GM12892 (cell line): ENCODE results near the gene CCDC192.
"Not testable (repeated sequence)": the region's sequence is repeated elsewhere in the genome, so short reads cannot be mapped to it uniquely, and the experiment has no call there.

ENCODE experiments used
- DNase-seq: peaks from one replicate; pipeline ENCODE4 v3.0.0; 2011; ENCODE audit not compliant: insufficient read length
- FAIRE-seq: peaks from 2 replicates; lab custom pipeline; 2011; peaks lifted over from hg19 to GRCh38; lab: Jason Lieb, UNC
- POLR2A ChIP-seq: IDR thresholded peaks from 2 replicates; pipeline ENCODE4 v1.6.1; 2011; ENCODE audit warnings: low read depth, low read length, control low read depth
- POLR2AphosphoS5 ChIP-seq: IDR thresholded peaks from 2 replicates; pipeline ENCODE4 v1.6.1; 2011; ENCODE audit warnings: low read depth, low read length, control low read depth
- TAF1 ChIP-seq: IDR thresholded peaks from 2 replicates; pipeline ENCODE4 v1.6.1; 2011; ENCODE audit warnings: low read depth, mild to moderate bottlenecking, control low read depth, low read length, borderline replicate concordance

The CCDC192 gene

GRCh38 chr5:127705120-127705892, 2.1 kb downstream of the CCDC192 start:
- FAIRE-seq = no peak
- no peak for DNase-seq
- TF ChIP-seq TAF1 (no peak), POLR2A (no peak), POLR2AphosphoS5 (no peak)

- TF ChIP-seq POLR2A (no peak), POLR2AphosphoS5 (no peak), TAF1 (no peak)
- FAIRE-seq = no peak
- no peak for DNase-seq
Measured at GRCh38 chr5:127706691-127707090, 3.5 kb downstream of the CCDC192 start.

GRCh38 chr5:127707209-127707608, 4.0 kb downstream of the CCDC192 start:
- no peak for TF ChIP-seq POLR2AphosphoS5
- no peak for TF ChIP-seq TAF1
- TF ChIP-seq POLR2A = no peak
- FAIRE-seq (no peak), DNase-seq (no peak)

GRCh38 chr5:127713083-127713482, 9.9 kb downstream of the CCDC192 start:
- DNase-seq, FAIRE-seq: not testable (repeated sequence)

GRCh38 chr5:127718181-127718580, 15.0 kb downstream of the CCDC192 start:
- no peak for FAIRE-seq
- no peak for DNase-seq
- TF ChIP-seq POLR2A = no peak
- TF ChIP-seq POLR2AphosphoS5 = no peak
- no peak for TF ChIP-seq TAF1

GRCh38 chr5:127723571-127723970, 20.4 kb downstream of the CCDC192 start:
- no peak for FAIRE-seq
- no peak for DNase-seq
- TF ChIP-seq TAF1 = no peak
- TF ChIP-seq POLR2AphosphoS5 = no peak
- no peak for TF ChIP-seq POLR2A

GRCh38 chr5:127725673-127726072, 22.5 kb downstream of the CCDC192 start:
- TF ChIP-seq POLR2A = no peak
- no peak for TF ChIP-seq TAF1
- no peak for TF ChIP-seq POLR2AphosphoS5
- DNase-seq (no peak), FAIRE-seq (no peak)

- TF ChIP-seq POLR2A = no peak
- TF ChIP-seq POLR2AphosphoS5 = no peak
- no peak for TF ChIP-seq TAF1
- FAIRE-seq = no peak
- no peak for DNase-seq
Measured at GRCh38 chr5:127732963-127733362, 29.8 kb downstream of the CCDC192 start.

- not testable (repeated sequence) for DNase-seq
Measured at GRCh38 chr5:127739348-127739747, 36.2 kb downstream of the CCDC192 start.

GRCh38 chr5:127739807-127740384, 36.7 kb downstream of the CCDC192 start:
- no peak for DNase-seq

More at GRCh38 chr5:127739348-127739747, 36.2 kb downstream of the CCDC192 start:
- not testable (repeated sequence) for FAIRE-seq

GRCh38 chr5:127741412-127741811, 38.2 kb downstream of the CCDC192 start:
- DNase-seq = no peak
- TF ChIP-seq POLR2AphosphoS5 (no peak), TAF1 (no peak), POLR2A (no peak)
- no peak for FAIRE-seq

More at GRCh38 chr5:127739807-127740384, 36.7 kb downstream of the CCDC192 start:
- no peak for FAIRE-seq
- TF ChIP-seq POLR2AphosphoS5 = no peak
- TF ChIP-seq POLR2A = no peak
- TF ChIP-seq TAF1 = no peak

GRCh38 chr5:127744241-127744640, 41.0 kb downstream of the CCDC192 start:
- TF ChIP-seq POLR2AphosphoS5 = no peak
- TF ChIP-seq TAF1 = no peak
- TF ChIP-seq POLR2A = no peak
- DNase-seq (no peak), FAIRE-seq (no peak)

GRCh38 chr5:127746756-127747155, 43.6 kb downstream of the CCDC192 start:
- DNase-seq (no peak), FAIRE-seq (no peak)
- TF ChIP-seq TAF1 = no peak

GRCh38 chr5:127752503-127753265, 49.5 kb downstream of the CCDC192 start:
- not testable (repeated sequence) for DNase-seq, FAIRE-seq
